IMR-90 (cell line): ENCODE measurements around the gene MICAL3. TPM values are rescaled to one million over a fixed set of nuclear protein-coding genes. Genes with fewer than 3 reads are reported as not detected.

Experiments used
- ATAC-seq: fragments of 200-7000 bp; cut with Tn5 transposase; 2 replicates; pipeline ENCODE4 v1.9.1; 2020; ENCODE audit warnings: low read depth, mild to moderate bottlenecking, moderate library complexity
- BruUV-seq: library from RNA; stranded (reverse); fragments of 400-500 nt; replicated peaks from 2 replicates; lab custom pipeline; 2021; lab: Mats Ljungman, UMichigan
- CTCF ChIA-PET: fragments of 300-600 bp; formaldehyde crosslinking; extraction: SDS; loops from one replicate; lab custom pipeline; 2021; ENCODE audit warnings: antibody characterized with exemption; lab: Yijun Ruan, JAX
- POLR2A ChIA-PET: fragments of 300-600 bp; sonication (Branson Sonifier 250); formaldehyde crosslinking; loops from one replicate; lab custom pipeline; 2022; ENCODE audit warnings: antibody characterized with exemption; ENCODE audit not compliant: unreplicated experiment; lab: Charles Lee
- DNase-seq: peaks from one replicate; pipeline ENCODE4 v3.0.0; 2013
- H2AFZ ChIP-seq: replicated peaks from 2 replicates; pipeline ENCODE3; 2013; ENCODE audit warnings: low read length, mild to moderate bottlenecking; ENCODE audit not compliant: poor library complexity
- H2AK5ac ChIP-seq: 2 replicates; pipeline ENCODE4 v1.6.1; 2013; ENCODE audit warnings: low read depth, low read length, inconsistent platforms
- H2AK9ac ChIP-seq: replicated peaks from 2 replicates; pipeline ENCODE3; 2013; ENCODE audit warnings: mild to moderate bottlenecking, low read depth, low read length, moderate library complexity; ENCODE audit not compliant: poor library complexity
- H2BK120ac ChIP-seq: 2 replicates; pipeline ENCODE4 v1.6.1; 2013; ENCODE audit warnings: low read depth, low read length, inconsistent platforms
- H2BK15ac ChIP-seq: 3 replicates; pipeline ENCODE4 v1.6.1; 2013; ENCODE audit warnings: low read depth, low read length, inconsistent platforms
- H2BK20ac ChIP-seq: 2 replicates; pipeline ENCODE4 v1.6.1; 2013; ENCODE audit warnings: low read depth, mild to moderate bottlenecking, inconsistent platforms, low read length, moderate library complexity
- H2BK5ac ChIP-seq: 2 replicates; pipeline ENCODE4 v1.6.1; 2013; ENCODE audit warnings: mild to moderate bottlenecking, low read depth, low read length, inconsistent platforms; ENCODE audit not compliant: poor library complexity, severe bottlenecking
- H3K14ac ChIP-seq: replicated peaks from 2 replicates; pipeline ENCODE4 v1.6.1; 2013; ENCODE audit warnings: low read depth, low read length, inconsistent platforms
- H3K18ac ChIP-seq: 2 replicates; pipeline ENCODE4 v1.6.1; 2013; ENCODE audit warnings: low read depth, low read length, control low read depth
- H3K23ac ChIP-seq: 2 replicates; pipeline ENCODE4 v1.6.1; 2013; ENCODE audit warnings: low read depth, low read length, inconsistent platforms
- H3K27ac ChIP-seq: 2 replicates; pipeline ENCODE4 v1.5.1; 2013; ENCODE audit warnings: mild to moderate bottlenecking, control low read depth, low read length; ENCODE audit not compliant: insufficient read depth
- H3K27me3 ChIP-seq: 2 replicates; pipeline ENCODE4 v1.6.1; 2013; ENCODE audit warnings: low read length; ENCODE audit not compliant: control insufficient read depth, insufficient read depth
- H3K36me3 ChIP-seq: 2 replicates; pipeline ENCODE4 v1.6.1; 2013; ENCODE audit warnings: low read length, mixed read lengths; ENCODE audit not compliant: control insufficient read depth, insufficient read depth
- H3K4ac ChIP-seq: 2 replicates; pipeline ENCODE4 v1.6.1; 2013; ENCODE audit warnings: low read depth, low read length, inconsistent platforms
- H3K4me1 ChIP-seq: 2 replicates; pipeline ENCODE4 v1.6.1; 2013; ENCODE audit warnings: low read length, mixed read lengths; ENCODE audit not compliant: control insufficient read depth, insufficient read depth
- H3K4me2 ChIP-seq: 2 replicates; pipeline ENCODE4 v1.6.1; 2013; ENCODE audit warnings: low read depth, mild to moderate bottlenecking, control low read depth, low read length, moderate library complexity
- H3K4me3 ChIP-seq: 2 replicates; pipeline ENCODE4 v1.5.1; 2013; ENCODE audit warnings: low read depth, mild to moderate bottlenecking, control low read depth, low read length, moderate library complexity; ENCODE audit not compliant: insufficient read depth
- H3K56ac ChIP-seq: 2 replicates; pipeline ENCODE4 v1.6.1; 2013; ENCODE audit warnings: low read length, inconsistent platforms; ENCODE audit not compliant: insufficient read depth; ENCODE audit errors: extremely low read depth
- H3K79me1 ChIP-seq, 2 experiments: 2 replicates each; pipeline ENCODE4 v1.6.1; 2013; ENCODE audit warnings: low read length in 2 of 2, inconsistent platforms in 1 of 2, low read depth in 1 of 2
- H3K9ac ChIP-seq: 2 replicates; pipeline ENCODE4 v1.6.1; 2013; ENCODE audit warnings: low read depth, low read length, control low read depth
- H3K9me1 ChIP-seq: 2 replicates; pipeline ENCODE4 v1.6.1; 2013; ENCODE audit warnings: low read length, inconsistent platforms; ENCODE audit not compliant: insufficient read depth
- H3K9me3 ChIP-seq: 2 replicates; pipeline ENCODE4 v1.6.1; 2013; ENCODE audit warnings: low read length; ENCODE audit not compliant: control insufficient read depth, insufficient read depth
- H4K20me1 ChIP-seq: 2 replicates; pipeline ENCODE4 v1.6.1; 2013; ENCODE audit warnings: low read length, inconsistent platforms; ENCODE audit not compliant: insufficient read depth
- H4K5ac ChIP-seq: 2 replicates; pipeline ENCODE4 v1.6.1; 2013; ENCODE audit warnings: mild to moderate bottlenecking, low read depth, low read length, control low read depth
- H4K8ac ChIP-seq, 2 experiments: 2 replicates each; pipeline ENCODE4 v1.6.1; 2013; ENCODE audit warnings: low read depth in 2 of 2, low read length in 2 of 2, control low read depth in 1 of 2, inconsistent platforms in 1 of 2
- H4K91ac ChIP-seq: 2 replicates; pipeline ENCODE4 v1.6.1; 2013; ENCODE audit warnings: low read depth, low read length, inconsistent platforms; ENCODE audit not compliant: insufficient read depth
- BHLHE40 ChIP-seq: fragments of 150-350 bp; IDR thresholded peaks from 2 replicates; pipeline ENCODE4 v1.6.1; 2016; ENCODE audit warnings: mild to moderate bottlenecking, low read depth, low read length
- CHD1 ChIP-seq: IDR thresholded peaks from 2 replicates; pipeline ENCODE4 v1.6.1; 2012; ENCODE audit warnings: low read depth, low read length, improper control_type of control experiment
- CTCF ChIP-seq: conservative IDR thresholded peaks from 2 replicates; pipeline ENCODE4 v1.5.1; 2012; ENCODE audit warnings: mild to moderate bottlenecking, low read depth, low read length, improper control_type of control experiment
- ELK1 ChIP-seq: fragments of 150-350 bp; IDR thresholded peaks from 2 replicates; pipeline ENCODE4 v1.6.1; 2016; ENCODE audit warnings: low read depth, mild to moderate bottlenecking, low read length, moderate library complexity, borderline replicate concordance
- FOS ChIP-seq: fragments of 150-350 bp; IDR thresholded peaks from 2 replicates; pipeline ENCODE4 v1.6.1; 2016; ENCODE audit warnings: low read depth, low read length
- MAFK ChIP-seq: IDR thresholded peaks from 2 replicates; pipeline ENCODE4 v1.6.1; 2012; ENCODE audit warnings: low read depth, low read length, improper control_type of control experiment
- MAZ ChIP-seq: IDR thresholded peaks from 2 replicates; pipeline ENCODE4 v1.6.1; 2012; ENCODE audit warnings: low read depth, mild to moderate bottlenecking, low read length, improper control_type of control experiment, moderate library complexity, borderline replicate concordance
- MXI1 ChIP-seq: IDR thresholded peaks from 2 replicates; pipeline ENCODE4 v1.6.1; 2012; ENCODE audit warnings: low read depth, mild to moderate bottlenecking, low read length, moderate library complexity, borderline replicate concordance
- NFE2L2 ChIP-seq: fragments of 150-350 bp; IDR thresholded peaks from 2 replicates; pipeline ENCODE4 v1.6.1; 2016; ENCODE audit warnings: low read depth, mild to moderate bottlenecking, low read length
- POLR2A ChIP-seq: IDR thresholded peaks from 2 replicates; pipeline ENCODE4 v1.6.1; 2012; ENCODE audit warnings: mild to moderate bottlenecking, low read depth, low read length
- RAD21 ChIP-seq: IDR thresholded peaks from 2 replicates; pipeline ENCODE4 v1.6.1; 2012; ENCODE audit warnings: low read length, improper control_type of control experiment
- RCOR1 ChIP-seq: IDR thresholded peaks from 2 replicates; pipeline ENCODE4 v1.6.1; 2012; ENCODE audit warnings: mild to moderate bottlenecking, low read length, improper control_type of control experiment; ENCODE audit not compliant: insufficient replicate concordance
- WGBS, 2 experiments: methylation state at CpG; one replicate each; pipeline versions ENCODE4 v1.1.5 to v1.1.7; 2013; ENCODE audit warnings: missing lambda C conversion rate in 2 of 2; ENCODE audit not compliant: insufficient read length in 1 of 2; ENCODE audit errors: extremely low coverage in 2 of 2; 5-methylcytosine and 5-hydroxymethylcytosine counted together
- dilution Hi-C: fragments of 300-500 bp; cut with HindIII; formaldehyde crosslinking; loops from one replicate; pipeline ENCODE4 v1.14.3; 2018; ENCODE audit warnings: low sequenced_read_pairs; ENCODE audit not compliant: unreplicated experiment
- in situ Hi-C: fragments of 300-500 bp; cut with MboI; formaldehyde crosslinking; loops from 3 replicates; pipeline ENCODE4 v1.14.3; 2019; ENCODE audit warnings: low sequenced_read_pairs, inconsistent platforms, mixed read lengths
- intact Hi-C: fragments of 100-400 bp; cut with micrococcal nuclease; formaldehyde crosslinking; loops from 2 replicates; pipeline ENCODE4 v1.10.0; 2022
- polyA plus RNA-seq, 3 experiments: library from polyadenylated mRNA; depleted of rRNA; stranded (reverse); fragments of >200 nt; gene quantifications; 2 replicates each; pipeline ENCODE4 v1.2.3, GENCODE V29; 2012; ENCODE audit warnings: low replicate concordance in 1 of 3
- total RNA-seq: library from RNA; depleted of rRNA; stranded (reverse); fragments of >200 nt; gene quantifications from 2 replicates; pipeline ENCODE4 v1.2.3, GENCODE V29; 2012
- TF ChIP-seq, protein P1 (sequence below): fragments of 150-350 bp; IDR thresholded peaks from 2 replicates; pipeline ENCODE4 v1.6.1; 2017; ENCODE audit warnings: mild to moderate bottlenecking, antibody characterized with exemption, low read length, low read depth

MICAL3 gene
- total and polyA plus RNA-seq, 2 of the 4 experiments (the other 2 are of a cell fraction): 17.6 to 26.8 TPM

DNA sequence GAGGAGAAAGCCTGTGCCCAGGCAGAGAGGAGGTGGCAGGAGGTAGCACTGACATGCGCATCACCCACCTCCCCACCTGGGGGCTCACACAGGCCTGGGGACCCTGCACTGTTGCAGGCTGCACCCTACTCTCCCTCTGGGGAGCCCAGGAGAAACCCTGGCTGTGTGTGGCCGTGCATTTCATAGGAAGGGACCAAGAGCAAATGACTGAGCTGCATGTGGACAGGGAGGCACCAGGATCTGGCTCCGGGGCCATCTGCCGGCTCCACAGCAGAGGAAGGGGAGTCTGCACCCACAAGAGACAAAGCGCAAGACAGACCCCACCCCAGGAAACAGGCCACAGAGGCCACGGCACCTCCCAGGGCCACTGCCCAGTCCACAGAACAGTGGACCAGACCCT lies 272.8 kb downstream of the MICAL3 start:
- no peak overlapping the region for H4K5ac ChIP-seq
- dilution Hi-C loops: no loop called here

More for the DNA sequence above, 272.8 kb downstream of the MICAL3 start:
- Histone ChIP-seq H3K4me2 (no peak overlapping the region), H3K4me1 (no peaks in the 10 kb centered on the region), H3K18ac (no peak overlapping the region), H3K23ac (no peak overlapping the region), H2BK20ac (no peak overlapping the region), H4K20me1 (peaks cover 5% of the 10 kb centered on the region), H2BK5ac (no peak overlapping the region), H3K4me3 (no peak overlapping the region), H2AFZ (no peak overlapping the region), H2BK120ac (no peak overlapping the region), H3K4ac (no peak overlapping the region), H3K79me1 (peaks cover 18 to 23% of the 10 kb centered on the region in 2 experiments; a peak in 2 of 4 replicates), H3K27ac (no peak overlapping the region), H2AK9ac (no peak overlapping the region), H3K9me1 (no peaks in the 10 kb centered on the region; the same call in 1 of the 2 replicates), H3K56ac (no peak overlapping the region), H3K36me3 (no peaks in the 10 kb centered on the region), H4K8ac (no peak overlapping the region), H2BK15ac (no peak overlapping the region), H3K9ac (no peak overlapping the region), H3K27me3 (no peaks in the 10 kb centered on the region), H3K9me3 (no peaks in the 10 kb centered on the region), H4K91ac (no peak overlapping the region), H2AK5ac (no peak overlapping the region), H3K14ac (no peak overlapping the region)
- ChIA-PET POLR2A (no interaction called here), CTCF (no interaction called here)
- in situ Hi-C loops (no loop called here), intact Hi-C loops (no loop called here)
- ATAC-seq: no peak
- no peak for DNase-seq
- no TSS peak for BruUV-seq
- no CpG with 5 or more reads among the region's 6 CpGs for WGBS, 2 experiments
- TF ChIP-seq, protein P1, sequence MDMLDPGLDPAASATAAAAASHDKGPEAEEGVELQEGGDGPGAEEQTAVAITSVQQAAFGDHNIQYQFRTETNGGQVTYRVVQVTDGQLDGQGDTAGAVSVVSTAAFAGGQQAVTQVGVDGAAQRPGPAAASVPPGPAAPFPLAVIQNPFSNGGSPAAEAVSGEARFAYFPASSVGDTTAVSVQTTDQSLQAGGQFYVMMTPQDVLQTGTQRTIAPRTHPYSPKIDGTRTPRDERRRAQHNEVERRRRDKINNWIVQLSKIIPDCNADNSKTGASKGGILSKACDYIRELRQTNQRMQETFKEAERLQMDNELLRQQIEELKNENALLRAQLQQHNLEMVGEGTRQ: no peak
- TF ChIP-seq NFE2L2 (no peak), MXI1 (no peak), FOS (no peak), CHD1 (no peak), RAD21 (no peak), BHLHE40 (no peak), POLR2A (no peak), MAZ (no peak), MAFK (no peak), ELK1 (no peak), RCOR1 (no peak), CTCF (no peak)
